AG09309 (cell line): Measurements from ENCODE around the gene GMEB2.
A peak's percentile ranks its signal among the peaks of the same experiment; 100 is the strongest.
"Not testable (repeated sequence)": the region's sequence is repeated elsewhere in the genome, so short reads cannot be mapped to it uniquely, and the experiment has no call there.

Experiments
- DNase-seq: peaks from one replicate; pipeline ENCODE4 v3.0.0-alpha.2; 2010; ENCODE audit warnings: low read depth
- H3K4me3 ChIP-seq: 2 replicates; pipeline ENCODE4 v1.5.1; 2011; ENCODE audit warnings: mild to moderate bottlenecking, low read depth, low read length, moderate library complexity; ENCODE audit not compliant: control insufficient read depth
- TF ChIP-seq, protein P1 (sequence below): IDR thresholded peaks from 2 replicates; pipeline ENCODE4 v1.5.1; 2011; ENCODE audit warnings: mild to moderate bottlenecking, low read depth, low read length, inconsistent platforms; ENCODE audit not compliant: insufficient read depth, control insufficient read depth; ENCODE audit errors: missing control alignments

The GMEB2 gene

DNA sequence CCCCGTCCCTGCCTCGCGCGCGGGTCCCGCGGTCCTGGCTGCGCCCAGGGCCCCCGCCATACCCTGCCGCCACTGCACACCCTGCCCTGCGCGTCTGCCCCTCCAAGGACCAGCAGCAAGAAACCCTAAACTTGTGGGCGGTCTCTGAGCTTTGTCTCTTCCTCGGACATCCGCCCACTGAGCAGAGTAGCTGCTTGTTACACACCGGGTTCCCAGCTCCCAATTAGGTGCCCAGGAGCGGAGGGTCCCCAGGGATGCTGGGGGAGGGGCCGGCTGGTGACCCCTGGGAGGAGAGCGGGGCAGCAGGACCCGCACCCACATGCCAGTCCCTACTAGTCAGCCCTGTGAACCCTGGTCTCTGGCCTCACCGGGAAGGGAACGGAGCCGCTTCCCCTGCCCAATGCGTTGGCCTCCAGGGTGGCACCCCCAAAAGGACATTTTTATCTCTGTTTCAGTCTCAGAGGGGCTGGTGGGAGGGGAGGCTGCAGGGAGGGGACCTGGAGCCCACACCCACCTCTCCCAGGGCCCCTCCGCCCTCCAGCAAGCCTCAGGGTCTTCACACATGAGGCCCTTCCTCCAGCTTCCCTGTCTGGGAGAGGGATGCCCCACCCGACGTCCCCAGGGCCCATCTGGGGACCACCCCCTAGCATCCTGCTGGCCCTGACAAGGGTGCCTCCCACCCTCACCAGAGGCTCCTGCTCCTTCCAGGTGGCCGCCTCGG is 15.8 kb upstream of the GMEB2 start:
- TF ChIP-seq, protein P1, sequence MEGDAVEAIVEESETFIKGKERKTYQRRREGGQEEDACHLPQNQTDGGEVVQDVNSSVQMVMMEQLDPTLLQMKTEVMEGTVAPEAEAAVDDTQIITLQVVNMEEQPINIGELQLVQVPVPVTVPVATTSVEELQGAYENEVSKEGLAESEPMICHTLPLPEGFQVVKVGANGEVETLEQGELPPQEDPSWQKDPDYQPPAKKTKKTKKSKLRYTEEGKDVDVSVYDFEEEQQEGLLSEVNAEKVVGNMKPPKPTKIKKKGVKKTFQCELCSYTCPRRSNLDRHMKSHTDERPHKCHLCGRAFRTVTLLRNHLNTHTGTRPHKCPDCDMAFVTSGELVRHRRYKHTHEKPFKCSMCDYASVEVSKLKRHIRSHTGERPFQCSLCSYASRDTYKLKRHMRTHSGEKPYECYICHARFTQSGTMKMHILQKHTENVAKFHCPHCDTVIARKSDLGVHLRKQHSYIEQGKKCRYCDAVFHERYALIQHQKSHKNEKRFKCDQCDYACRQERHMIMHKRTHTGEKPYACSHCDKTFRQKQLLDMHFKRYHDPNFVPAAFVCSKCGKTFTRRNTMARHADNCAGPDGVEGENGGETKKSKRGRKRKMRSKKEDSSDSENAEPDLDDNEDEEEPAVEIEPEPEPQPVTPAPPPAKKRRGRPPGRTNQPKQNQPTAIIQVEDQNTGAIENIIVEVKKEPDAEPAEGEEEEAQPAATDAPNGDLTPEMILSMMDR: no peak
- no peak overlapping the region for H3K4me3 ChIP-seq
- DNase-seq: no peak

DNA sequence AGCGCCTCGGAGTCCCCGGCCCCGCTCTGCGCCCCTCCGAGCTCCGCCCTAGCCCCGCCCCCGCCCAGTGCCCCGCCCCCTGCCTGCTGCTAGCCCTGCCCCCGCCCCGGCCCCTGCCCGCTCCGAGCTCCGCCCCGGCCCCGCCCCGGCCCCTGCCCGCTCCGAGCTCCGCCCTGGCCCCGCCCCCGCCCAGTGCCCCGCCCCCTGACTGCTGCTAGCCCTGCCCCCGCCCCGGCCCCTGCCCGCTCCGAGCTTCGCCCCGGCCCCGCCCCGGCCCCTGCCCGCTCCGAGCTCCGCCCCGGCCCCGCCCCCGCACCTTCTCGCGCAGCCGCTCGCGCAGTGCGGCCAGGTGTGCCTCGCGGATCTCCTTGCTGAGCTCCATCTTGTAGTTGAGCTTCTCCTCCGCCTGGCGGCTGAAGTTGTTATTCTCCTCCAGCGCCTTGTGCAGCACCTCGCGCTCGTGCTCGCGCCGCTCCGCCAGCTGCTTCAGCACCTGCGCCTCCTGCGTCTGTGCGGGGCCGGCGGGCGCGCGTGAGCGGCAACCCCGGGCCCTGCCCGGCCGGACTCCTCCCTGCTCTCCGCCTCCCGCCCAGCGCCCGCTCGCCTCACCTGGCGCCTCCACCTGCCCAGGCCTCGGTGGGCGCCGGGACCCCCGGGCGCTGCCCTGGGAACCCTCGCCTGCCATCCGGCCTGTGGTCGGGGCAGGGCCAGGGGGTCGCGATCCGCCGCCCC is 15.1 kb upstream of the GMEB2 start:
- TF ChIP-seq, protein P1: peak; percentile 19
- H3K4me3 ChIP-seq: peak overlapping the region; percentile 21
- no peak for DNase-seq

DNA sequence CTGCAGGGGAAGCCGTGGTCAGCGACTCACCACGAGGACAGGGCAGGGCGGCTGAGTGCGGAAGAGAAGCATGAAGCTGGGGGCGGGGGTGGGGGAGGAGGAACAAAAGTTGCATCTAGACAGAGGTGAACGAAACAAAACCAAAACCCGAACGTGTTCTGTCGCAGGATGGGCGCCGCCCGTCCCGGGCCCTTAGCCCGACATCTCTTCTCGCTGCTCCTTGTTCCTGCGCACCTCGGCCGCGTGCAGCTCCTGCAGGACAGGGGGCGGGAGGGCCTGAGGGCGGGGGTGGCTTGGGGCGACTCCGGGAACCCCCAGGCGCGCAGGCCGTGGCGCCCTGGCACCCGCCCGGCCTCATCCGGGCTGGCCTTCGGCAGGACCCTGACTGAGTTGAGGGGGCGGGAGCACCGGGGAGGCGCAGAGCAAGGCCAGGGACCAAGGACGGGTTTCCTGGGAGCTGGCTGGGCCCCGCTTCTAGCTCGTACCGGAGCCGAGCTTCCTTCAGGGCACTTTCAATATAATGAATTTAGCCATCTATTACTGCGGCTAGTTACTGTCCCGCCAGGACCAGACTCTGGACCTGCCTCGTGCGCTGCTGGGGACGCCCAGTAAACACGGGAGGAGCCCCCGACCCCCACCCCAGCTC is 14.4 kb upstream of the GMEB2 start:
- H3K4me3 ChIP-seq: no peak overlapping the region
- DNase-seq: no peak
- TF ChIP-seq, protein P1: no peak

DNA sequence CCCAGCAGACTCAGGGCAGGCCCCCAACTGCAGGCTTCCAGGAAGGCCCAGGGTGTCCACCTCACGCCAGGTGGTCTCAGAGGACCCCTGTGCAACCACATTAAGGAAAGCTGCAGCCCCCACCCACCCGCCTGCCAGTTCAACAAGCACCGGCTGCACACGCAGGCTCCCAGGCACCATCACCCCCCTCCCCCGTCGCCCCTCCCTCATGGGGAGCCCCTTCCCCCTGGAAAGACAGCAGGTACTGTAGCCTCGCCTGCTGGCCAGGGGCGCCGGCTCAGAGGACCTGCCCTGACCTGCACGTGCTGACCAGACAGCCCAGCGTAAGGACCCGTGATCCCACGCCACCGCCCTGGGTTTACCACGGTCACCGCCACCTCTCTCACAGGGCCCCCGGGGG is 13.8 kb upstream of the GMEB2 start:
- not testable (repeated sequence) for DNase-seq, H3K4me3 ChIP-seq

DNA sequence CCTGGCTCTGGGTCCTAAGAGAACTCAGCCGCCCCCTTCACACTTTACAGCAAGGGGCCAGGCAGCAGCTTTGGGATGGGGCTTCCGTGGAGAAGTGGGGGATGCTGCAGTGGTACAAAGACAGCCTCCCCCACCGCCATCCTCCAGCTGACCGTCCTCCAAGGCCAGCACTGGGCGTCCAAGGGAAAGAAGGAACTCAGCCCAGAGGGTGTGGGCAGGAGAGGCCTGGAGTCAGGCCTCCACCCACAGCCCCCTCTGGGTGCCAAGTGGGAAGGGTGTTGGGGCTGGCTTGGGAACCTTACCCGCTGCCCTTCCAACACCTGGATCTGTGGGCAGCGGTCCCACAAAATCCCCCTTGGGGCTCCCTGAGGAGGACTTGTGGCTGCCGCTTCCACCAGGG is 13.2 kb upstream of the GMEB2 start:
- no peak overlapping the region for H3K4me3 ChIP-seq
- TF ChIP-seq, protein P1: no peak
- no peak for DNase-seq

DNA sequence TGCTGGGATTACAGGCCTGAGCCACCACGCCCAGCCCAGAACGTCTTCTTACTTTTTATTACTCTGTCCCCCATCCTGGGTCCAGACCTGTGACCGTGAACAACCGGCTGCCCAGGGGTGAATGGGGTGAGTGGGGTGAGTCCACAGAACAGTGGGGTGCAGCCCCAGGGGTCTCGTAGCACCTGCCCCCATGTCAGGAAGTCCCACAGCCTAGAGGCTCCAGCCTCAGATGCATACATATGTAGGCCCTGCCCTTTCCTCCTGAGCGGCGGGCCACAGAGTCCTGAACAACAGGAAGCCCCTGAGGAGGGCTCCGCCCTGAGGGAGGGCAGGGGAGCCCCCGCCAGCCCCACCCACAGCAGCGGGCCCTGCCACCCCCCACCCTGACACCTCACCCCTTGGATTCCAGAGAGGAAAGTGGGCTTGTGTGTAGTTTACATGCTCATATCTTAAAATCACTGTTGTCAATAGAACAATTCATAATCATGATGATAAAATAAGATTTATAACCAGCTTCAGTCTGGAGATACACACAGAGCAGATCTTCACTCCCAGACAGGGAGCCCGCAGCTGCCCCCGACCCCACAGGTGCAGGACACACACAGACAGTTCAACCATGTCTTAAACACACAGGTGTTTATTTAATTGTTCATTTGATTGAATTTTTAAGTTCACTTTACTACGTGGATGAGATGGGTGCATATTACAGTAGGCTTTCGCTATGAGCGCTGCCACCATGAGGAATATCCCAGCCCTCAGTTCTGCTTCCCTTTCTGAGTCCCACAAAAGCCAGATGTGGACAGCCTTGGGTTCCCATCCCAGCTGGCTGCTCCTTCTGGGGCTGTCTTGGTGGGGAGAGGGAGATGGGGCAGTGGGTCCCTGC is 12.4 kb upstream of the GMEB2 start:
- H3K4me3 ChIP-seq: no peak overlapping the region
- TF ChIP-seq, protein P1: no peak
- DNase-seq: no peak
